ENCODE data around the gene ZNF394.
A peak's percentile ranks its signal among the peaks of the same experiment; 100 is the strongest.

GRCh38 chr7:99459087-99459486 lies 41.0 kb downstream of the ZNF394 start:
- TF ChIP-seq CTCF (IDR thresholded peaks at IDR 0.05; ENCODE audit: insufficient read depth, low read length, poor library complexity, severe bottlenecking), result peak; percentile 64
- no peak for TF ChIP-seq EZH2phosphoT487 (conservative IDR thresholded peaks at IDR 0.05; ENCODE audit: low read length)

Data from SU-DHL-6 (cell line).